Activated T-helper 1 cell treated with Interleukin-2 at 50 U/mL for 16 hours (primary cell): Measurements from ENCODE around the gene CERKL.
"Not testable (repeated sequence)": the region's sequence is repeated elsewhere in the genome, so short reads cannot be mapped to it uniquely, and the experiment has no call there.

Experiments used
- DNase-seq: peaks from one replicate; pipeline ENCODE4 v3.0.0-alpha.2; 2020; ENCODE audit warnings: low read depth

The CERKL gene, protein sequence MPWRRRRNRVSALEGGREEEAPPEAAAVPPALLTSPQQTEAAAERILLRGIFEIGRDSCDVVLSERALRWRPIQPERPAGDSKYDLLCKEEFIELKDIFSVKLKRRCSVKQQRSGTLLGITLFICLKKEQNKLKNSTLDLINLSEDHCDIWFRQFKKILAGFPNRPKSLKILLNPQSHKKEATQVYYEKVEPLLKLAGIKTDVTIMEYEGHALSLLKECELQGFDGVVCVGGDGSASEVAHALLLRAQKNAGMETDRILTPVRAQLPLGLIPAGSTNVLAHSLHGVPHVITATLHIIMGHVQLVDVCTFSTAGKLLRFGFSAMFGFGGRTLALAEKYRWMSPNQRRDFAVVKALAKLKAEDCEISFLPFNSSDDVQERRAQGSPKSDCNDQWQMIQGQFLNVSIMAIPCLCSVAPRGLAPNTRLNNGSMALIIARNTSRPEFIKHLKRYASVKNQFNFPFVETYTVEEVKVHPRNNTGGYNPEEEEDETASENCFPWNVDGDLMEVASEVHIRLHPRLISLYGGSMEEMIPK

DNA sequence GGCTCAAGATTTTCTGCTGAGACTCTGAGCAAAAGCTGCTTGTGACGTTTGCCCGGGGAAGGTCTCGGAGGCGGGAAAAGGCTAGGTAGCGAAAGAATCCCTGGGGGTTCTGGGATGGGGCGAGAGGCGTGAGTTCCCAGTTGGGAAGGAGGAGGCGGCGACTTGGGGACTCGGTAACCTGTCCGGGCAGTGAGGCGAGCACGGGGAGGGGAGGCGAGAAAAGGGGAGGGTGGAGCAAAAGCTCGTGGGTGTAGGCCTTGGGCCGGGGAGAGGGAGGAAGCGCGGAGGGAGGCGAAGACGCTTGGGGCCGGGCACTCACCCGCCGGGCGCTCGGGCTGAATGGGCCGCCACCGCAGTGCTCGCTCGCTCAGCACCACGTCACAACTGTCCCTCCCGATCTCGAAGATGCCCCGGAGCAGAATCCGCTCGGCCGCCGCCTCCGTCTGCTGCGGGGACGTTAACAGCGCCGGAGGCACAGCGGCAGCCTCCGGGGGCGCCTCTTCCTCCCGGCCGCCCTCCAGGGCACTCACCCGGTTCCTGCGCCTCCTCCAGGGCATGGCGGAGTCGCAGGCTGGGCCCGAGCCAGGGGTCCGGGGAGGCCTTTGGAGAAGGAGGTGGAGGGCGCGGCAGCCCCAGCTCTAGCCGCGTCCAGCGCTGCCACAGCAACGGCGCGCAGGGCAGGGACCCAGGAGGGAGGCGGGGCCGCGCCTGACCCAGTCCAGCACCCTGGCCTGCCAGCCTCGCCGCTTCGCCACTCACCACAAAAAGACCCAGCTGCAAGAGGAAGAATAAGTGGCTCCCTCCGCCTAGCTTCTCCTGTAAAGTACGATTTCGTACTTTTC lies at the start of gene CERKL:
CERKL (minus strand) TSS at position 656 of the 842 bp plus-strand sequence; CDS start at position 557, 99 bp downstream.
- no peak for DNase-seq

DNA sequence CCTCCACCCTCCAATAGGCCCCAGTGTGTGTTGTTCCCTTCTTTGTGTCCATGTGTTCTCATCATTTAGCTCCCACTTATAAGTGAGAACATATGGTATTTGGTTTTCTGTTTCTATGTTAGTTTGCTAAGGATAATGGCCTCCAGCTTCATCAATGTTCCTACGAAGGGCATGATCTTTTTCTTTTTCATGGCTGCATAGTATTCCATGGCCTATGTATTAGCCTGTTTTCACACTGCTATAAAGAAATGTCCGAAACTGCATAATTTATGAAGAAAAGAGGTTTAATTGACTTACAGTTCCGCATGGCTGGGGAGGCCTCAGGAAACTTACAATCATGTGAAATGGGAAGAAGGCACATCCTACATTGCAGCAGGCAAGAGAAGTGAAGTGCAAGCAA lies 45.6 kb upstream of the CERKL start:
- not testable (repeated sequence) for DNase-seq

GRCh38 chr2:181698223-181698622 lies 41.3 kb upstream of the CERKL start:
- DNase-seq: no peak

DNA sequence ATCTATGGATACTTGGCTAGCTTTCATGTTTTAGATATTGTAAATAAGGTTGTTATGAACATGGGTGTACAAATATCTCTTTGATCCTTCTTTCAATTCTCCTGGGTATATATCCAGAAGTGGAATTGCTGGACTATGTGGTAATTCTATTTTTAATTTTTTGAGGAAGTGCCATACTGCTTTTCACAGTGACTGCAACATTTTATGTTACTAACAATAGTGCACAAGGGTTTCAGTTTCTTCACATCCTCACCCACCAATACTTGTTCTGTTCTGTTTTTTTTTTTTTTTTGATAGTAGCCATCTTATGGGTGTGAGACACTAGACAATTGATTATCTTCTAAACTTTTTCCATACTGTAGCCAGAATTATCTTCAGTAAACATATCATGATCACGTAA lies 40.7 kb upstream of the CERKL start:
- DNase-seq: no peak

DNA sequence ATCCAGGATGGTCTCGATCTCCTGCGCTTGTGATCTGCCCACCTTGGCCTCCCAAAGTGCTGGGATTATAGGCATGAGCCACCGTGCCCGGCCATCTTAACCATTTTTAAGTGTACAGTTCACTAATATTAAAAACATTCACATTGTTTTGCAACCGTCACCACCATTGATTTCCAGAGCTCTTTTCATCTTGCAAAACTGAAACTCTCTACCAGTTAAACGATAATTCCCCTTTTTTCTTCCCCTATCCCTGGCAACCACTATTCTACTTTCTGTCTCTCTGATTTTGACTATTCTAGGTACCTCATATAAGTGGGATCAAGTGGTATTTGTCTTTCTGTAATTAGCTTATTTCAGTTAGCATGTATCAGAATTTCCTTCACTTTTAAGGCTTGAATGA lies 40.2 kb upstream of the CERKL start:
- no peak for DNase-seq

DNA sequence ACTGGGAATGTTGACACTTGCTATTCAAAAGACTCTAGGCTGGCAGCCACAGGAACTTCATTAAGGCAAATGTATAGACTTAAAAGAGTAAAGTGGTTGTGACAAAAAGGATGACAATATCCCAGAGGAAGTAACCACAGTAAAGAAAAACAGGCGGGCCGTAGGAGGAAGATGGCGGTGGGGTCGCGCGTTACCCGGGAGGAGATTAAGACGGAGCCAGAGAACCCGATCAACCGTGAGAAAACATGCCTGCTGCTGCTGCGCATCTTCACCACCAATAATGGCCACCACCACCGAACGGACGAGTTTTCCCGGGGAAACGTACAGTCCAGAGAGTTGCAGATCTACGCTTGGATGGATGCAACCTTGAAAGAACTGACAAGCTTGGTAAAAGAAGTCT lies 37.4 kb upstream of the CERKL start:
- no peak for DNase-seq

DNA sequence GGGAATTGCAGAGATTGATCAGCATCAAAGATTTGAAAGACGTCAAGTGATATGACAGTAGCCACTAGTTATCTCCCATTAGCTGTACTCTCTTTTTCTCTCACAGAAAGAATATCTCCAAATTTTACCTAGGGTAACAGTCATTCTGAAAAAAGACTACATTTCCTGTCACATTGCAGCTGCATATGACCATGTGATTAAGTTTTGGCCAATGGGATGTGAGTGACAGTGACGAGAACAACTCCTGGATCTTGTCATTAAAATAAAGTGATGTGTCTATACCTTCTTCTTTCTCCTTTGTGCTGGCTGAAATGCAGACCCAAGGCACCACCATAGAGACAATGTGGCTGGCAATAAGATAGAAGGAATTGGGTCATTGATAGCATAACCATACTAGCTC lies 34.0 kb upstream of the CERKL start:
- DNase-seq: no peak

DNA sequence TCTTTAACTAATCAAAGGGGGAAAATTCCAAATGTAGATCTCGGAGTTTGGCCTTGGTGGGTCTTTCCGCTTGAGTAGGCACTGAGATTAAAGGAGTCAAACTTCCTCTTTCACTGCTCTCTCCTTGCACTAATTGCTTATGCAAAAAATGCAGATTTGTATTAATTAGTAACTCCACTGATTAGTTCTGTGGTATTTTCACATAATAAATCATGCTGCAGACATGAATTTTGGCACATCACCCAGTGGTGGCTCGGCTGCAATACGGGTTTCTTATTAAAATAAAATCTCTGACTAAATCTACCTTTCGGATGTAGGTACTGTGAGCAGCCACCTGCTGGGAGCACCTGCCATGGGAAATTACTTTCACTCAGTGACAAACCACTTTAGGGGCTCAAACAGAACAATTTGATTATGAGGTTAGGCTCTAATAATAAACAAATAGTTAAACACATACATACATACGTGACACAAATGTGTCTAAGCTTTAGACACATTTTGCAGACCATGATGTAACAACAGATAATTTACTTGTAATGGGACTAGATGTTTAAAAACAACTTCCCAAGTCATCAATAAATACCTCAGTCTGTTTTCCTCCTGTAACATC lies 29.8 kb upstream of the CERKL start:
- DNase-seq: no peak

DNA sequence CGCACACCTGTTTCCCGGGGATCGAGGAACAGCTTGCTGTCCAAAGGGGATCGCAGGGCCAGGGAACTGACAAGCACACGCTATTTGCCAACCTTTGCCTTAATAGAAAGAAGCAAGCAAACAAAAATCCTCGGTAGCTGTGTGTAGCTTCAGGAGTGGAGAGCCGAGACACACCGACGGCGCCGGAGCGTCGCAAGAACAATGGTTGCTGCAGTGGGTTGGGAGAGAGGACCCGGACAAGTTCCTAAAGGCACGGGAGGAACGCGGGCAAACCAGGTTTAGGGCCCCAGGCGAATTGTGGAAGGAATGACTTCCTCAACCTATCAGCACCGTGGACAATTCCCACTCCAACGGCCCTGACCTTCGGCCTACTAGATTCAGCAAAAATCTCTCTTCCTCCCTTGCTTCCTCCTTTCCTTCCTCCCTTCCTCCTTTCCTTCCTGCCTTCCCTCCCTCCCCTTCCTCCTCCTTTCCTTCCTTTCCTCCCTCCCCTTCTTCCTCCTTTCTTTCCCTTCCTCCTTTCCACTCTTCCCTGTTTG lies 28.3 kb upstream of the CERKL start:
- DNase-seq: no peak

- no peak for DNase-seq
Measured at GRCh38 chr2:181684454-181685149, 27.7 kb upstream of the CERKL start.

GRCh38 chr2:181683518-181684453 lies 26.9 kb upstream of the CERKL start:
- DNase-seq: no peak

DNA sequence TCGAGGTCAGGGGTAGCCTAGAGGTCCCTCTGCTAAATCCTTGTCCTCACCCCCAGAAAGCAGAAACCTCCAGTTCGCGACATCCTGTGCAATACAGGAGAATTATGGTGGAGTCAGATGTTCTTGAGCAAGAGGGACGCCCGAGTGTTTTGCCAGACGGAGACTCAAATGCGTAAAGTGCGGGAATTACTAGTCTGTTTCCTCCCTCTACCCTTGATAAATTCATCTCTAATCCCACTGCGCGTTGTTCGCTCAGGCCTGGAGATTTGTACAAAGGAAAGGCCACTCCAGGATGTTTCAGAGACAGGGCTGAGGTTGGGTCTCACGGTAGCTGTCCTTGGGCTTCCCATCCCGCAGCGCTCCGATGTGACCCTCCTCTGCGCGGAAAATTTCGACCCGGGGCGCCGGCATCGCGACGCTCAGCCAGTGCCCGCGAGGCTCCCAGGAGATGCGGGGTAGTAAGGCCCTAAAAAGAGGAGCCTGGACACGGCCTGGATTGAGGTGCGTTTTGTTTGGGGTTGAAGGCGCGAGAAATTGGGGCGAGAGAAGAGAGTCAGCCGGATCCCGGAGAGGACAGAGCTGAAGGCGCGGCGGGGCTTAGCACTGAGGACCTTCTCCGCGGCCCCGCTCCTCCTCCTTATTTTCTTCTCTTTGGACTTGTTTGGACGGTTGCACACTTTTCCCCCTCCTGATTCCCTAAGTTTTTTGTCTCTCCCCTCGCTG lies 26.1 kb upstream of the CERKL start:
- DNase-seq: no peak

DNA sequence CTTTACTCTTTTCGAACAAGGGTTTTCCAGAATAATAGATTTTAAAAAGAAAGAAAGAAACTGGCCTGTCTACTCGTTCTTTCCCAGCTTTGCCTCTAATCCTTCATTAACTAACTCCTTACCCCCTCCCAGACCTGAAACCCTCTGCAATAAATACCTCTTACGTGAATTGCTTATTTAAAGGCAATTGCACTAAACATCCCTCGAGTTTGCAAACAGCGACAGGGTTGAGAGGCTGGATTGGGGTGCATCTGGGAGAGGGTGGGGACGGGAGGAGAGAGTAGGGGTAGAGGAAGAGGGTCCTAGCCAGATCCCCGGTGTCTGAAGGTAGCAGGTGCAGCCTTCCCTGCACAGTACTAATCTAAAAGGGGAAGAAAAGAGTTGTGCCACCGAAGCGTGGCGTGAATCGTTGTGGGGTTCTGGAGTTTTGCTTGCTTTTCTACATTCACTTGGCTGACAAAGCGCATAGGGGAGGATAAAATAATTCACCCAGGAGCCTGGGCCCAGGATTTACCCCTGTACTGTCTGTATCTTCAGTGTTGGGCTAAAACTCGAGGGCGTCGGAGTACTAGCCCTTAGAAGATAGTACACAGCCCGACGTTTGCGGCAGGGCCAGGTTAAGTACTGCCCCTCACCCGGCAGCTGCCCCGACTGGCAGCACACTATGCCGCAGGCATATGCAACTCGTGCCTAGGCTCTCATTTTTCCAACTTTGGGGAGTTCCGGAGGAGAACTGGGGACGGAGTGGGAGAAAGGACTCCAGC lies 25.3 kb upstream of the CERKL start:
- DNase-seq: no peak

GRCh38 chr2:181680937-181681811 lies 24.3 kb upstream of the CERKL start:
- DNase-seq: no peak

DNA sequence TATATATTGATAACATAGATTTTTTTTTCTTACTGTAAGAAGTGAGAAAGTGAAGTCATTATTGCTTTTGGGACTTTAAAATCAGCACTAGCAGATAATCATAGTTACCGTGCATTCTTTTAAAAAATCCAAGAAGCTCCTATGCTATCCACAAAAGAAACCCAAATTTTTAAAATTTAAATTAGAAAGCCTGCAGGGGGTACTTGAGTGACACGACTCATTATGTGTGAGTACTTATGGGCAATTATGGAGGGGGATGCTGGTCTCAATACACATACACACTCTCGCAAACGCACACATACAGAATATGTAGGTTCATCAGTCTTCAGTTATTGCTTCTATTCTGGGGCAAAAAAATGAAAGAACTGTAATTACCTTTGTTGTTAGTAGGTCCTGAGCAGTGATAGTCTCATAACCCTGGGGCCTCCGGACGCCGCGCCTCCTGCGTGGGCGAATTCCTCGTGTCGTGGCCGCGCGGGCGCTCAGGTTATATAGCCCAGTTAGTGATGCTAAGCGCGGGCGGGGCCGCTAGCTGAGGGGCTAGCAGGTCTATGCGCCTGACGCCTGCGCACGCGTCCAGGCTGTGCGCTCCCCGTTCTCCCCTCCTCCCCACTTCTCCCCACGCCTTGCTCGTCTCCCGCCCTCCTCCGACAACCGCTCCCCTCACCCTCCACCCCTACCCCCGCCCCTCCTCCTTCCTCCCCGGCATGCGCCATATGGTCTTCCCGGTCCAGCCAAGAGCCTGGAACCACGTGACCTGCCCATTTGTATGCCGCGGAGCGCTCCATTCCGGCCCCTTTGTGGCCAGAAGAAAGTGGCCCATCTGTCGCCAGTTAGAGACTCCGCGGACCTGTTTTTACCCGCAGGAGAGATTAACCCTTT lies 23.4 kb upstream of the CERKL start, which contains the start of gene NEUROD1:
NEUROD1 (minus strand) TSS at position 463 of the 882 bp plus-strand sequence. CDS start 1,657 bp downstream, outside the sequence.
- DNase-seq: no peak

DNA sequence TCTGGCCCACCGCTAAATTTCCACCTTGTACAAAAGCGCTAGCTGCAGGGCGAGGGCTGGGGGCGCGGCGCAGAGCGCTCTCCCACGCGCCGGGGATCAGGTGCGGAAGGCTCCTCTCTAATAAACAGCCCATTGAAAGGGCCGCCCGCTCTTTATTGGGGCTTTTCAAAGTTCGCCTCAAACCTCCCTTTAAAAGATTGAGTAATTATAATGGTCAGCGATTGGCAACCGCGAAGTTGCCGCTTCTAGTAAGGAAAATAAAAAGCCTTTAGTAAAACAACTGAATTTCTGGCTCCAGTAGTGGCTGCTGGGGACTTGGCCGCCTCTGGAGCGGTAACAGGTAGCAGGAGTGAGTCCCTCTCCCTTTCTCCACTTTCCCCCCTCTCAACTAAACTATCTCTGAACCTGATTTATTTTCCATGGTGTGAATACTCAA lies 22.7 kb upstream of the CERKL start:
- no peak for DNase-seq
